ENCODE results near the gene PAM16.

DNA sequence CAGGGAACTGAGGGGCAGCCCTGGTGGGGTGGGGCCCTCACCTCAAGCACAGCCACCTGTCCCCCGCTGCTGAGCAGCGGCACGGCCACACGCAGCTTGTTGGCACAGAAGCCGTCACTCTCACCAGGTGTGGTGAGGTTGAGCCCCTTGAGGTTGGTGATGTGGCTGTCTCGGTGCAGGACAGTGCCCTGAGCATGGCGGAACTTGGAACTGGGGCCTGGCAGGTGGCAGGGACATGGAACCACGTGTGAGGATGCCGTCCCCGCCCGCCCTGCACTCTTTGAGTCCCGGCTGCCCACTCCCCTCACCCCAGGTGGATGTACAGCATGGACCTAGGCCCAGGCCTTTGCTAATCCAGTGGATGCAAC, 10.8 kb upstream of the PAM16 start:
- TF ChIP-seq, protein P1, sequence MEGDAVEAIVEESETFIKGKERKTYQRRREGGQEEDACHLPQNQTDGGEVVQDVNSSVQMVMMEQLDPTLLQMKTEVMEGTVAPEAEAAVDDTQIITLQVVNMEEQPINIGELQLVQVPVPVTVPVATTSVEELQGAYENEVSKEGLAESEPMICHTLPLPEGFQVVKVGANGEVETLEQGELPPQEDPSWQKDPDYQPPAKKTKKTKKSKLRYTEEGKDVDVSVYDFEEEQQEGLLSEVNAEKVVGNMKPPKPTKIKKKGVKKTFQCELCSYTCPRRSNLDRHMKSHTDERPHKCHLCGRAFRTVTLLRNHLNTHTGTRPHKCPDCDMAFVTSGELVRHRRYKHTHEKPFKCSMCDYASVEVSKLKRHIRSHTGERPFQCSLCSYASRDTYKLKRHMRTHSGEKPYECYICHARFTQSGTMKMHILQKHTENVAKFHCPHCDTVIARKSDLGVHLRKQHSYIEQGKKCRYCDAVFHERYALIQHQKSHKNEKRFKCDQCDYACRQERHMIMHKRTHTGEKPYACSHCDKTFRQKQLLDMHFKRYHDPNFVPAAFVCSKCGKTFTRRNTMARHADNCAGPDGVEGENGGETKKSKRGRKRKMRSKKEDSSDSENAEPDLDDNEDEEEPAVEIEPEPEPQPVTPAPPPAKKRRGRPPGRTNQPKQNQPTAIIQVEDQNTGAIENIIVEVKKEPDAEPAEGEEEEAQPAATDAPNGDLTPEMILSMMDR (IDR thresholded peaks at IDR 0.05), result no peak
- no peak for TF ChIP-seq POLR2A (IDR thresholded peaks at IDR 0.05)
- no peak for TF ChIP-seq POLR2AphosphoS5 (IDR thresholded peaks at IDR 0.05)
